Parathyroid adenoma (tissue), 2 donors: ENCODE measurements around the gene AVL9.
"Not testable (repeated sequence)": the region's sequence is repeated elsewhere in the genome, so short reads cannot be mapped to it uniquely, and the experiment has no call there.

Experiments
- H2AFZ ChIP-seq: fragments of 300-600 bp; sonication (generic); one replicate; pipeline ENCODE4 v1.7.0; 2017; ENCODE audit warnings: antibody characterized with exemption, mild to moderate bottlenecking
- H3K27ac ChIP-seq: fragments of 300-600 bp; sonication (generic); one replicate; pipeline ENCODE4 v1.7.0; 2017
- H3K27me3 ChIP-seq: fragments of 300-600 bp; sonication (generic); one replicate; pipeline ENCODE4 v1.7.0; 2017; ENCODE audit warnings: low read length; ENCODE audit not compliant: control insufficient read depth, insufficient read depth
- H3K36me3 ChIP-seq: fragments of 300-600 bp; sonication (generic); one replicate; pipeline ENCODE4 v1.7.0; 2017; ENCODE audit warnings: low read length; ENCODE audit not compliant: control insufficient read depth, insufficient read depth
- H3K4me1 ChIP-seq: fragments of 300-600 bp; sonication (generic); one replicate; pipeline ENCODE4 v1.7.0; 2017; ENCODE audit warnings: control low read depth
- H3K4me2 ChIP-seq: fragments of 300-600 bp; sonication (generic); one replicate; pipeline ENCODE4 v1.7.0; 2017; ENCODE audit warnings: low read length
- H3K4me3 ChIP-seq: fragments of 300-600 bp; sonication (generic); one replicate; pipeline ENCODE4 v1.7.0; 2017; ENCODE audit warnings: low read depth, low read length
- H3K79me2 ChIP-seq: fragments of 300-600 bp; sonication (generic); one replicate; pipeline ENCODE4 v1.7.0; 2017; ENCODE audit warnings: control low read depth
- H3K9ac ChIP-seq: fragments of 300-600 bp; sonication (generic); one replicate; pipeline ENCODE4 v1.7.0; 2017; ENCODE audit warnings: mild to moderate bottlenecking
- H3K9me3 ChIP-seq: fragments of 300-600 bp; sonication (generic); one replicate; pipeline ENCODE4 v1.7.0; 2017; ENCODE audit warnings: low read length; ENCODE audit not compliant: control insufficient read depth
- TF ChIP-seq, protein P1 (sequence below): fragments of 300-600 bp; sonication (generic); IDR thresholded peaks from one replicate; pipeline ENCODE4 v1.7.0; 2017; ENCODE audit warnings: antibody characterized with exemption, mild to moderate bottlenecking
- donor health status: primary hyperparathyroidism.

The AVL9 gene

DNA sequence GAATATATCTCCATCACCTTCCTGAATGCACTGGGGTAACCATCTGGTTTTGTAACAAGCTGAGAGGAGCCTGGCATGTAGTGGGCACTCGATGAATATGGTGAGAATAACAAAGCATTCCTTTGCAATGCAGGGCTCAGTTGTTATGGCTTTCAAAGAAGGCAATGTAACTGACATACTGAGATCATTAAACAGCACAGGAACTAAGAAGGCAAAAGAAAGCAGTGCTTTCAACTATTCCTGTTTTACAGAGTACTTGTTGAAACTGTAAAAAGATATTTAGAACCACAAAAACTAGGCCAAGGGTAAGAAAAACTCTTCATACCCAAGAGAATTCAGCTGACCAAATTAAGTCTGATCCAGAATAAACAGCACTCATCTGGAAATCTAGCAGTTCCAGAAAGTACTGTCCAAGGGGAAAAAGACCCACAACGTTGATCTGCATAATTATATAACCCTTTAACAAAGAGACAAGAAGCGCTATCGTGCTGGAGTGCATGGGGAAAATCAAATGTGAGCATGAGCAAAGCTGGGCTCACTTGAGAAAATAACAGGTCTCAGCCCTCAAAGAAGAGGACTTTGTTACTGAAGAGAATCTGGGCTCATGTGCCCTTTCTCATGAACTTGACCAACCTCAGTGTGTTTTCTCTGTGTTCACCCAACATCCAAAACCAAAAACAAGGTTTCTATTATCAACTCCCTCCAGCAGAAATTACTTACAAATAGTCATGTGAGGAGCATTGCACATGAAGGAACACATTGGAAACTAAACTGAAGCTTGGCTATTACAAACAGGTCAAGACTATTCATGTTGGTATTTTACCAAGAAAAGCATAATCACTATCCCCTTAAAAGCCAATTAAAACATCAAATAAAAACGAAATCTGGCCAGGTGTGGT, 116.2 kb downstream of the AVL9 start:
- no peak overlapping the region for H3K4me2 ChIP-seq
- H3K9ac ChIP-seq, result no peak overlapping the region
- H3K36me3 ChIP-seq, result no peaks in the 10 kb centered on the region
- H3K4me1 ChIP-seq, result no peaks in the 10 kb centered on the region
- H3K79me2 ChIP-seq, result no peaks in the 10 kb centered on the region
- H3K4me3 ChIP-seq, result no peak overlapping the region
- H3K27me3 ChIP-seq, result no peaks in the 10 kb centered on the region
- no peaks in the 10 kb centered on the region for H3K9me3 ChIP-seq
- no peak overlapping the region for H2AFZ ChIP-seq
- TF ChIP-seq, protein P1, sequence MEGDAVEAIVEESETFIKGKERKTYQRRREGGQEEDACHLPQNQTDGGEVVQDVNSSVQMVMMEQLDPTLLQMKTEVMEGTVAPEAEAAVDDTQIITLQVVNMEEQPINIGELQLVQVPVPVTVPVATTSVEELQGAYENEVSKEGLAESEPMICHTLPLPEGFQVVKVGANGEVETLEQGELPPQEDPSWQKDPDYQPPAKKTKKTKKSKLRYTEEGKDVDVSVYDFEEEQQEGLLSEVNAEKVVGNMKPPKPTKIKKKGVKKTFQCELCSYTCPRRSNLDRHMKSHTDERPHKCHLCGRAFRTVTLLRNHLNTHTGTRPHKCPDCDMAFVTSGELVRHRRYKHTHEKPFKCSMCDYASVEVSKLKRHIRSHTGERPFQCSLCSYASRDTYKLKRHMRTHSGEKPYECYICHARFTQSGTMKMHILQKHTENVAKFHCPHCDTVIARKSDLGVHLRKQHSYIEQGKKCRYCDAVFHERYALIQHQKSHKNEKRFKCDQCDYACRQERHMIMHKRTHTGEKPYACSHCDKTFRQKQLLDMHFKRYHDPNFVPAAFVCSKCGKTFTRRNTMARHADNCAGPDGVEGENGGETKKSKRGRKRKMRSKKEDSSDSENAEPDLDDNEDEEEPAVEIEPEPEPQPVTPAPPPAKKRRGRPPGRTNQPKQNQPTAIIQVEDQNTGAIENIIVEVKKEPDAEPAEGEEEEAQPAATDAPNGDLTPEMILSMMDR, result no peak
- H3K27ac ChIP-seq, result no peak overlapping the region

DNA sequence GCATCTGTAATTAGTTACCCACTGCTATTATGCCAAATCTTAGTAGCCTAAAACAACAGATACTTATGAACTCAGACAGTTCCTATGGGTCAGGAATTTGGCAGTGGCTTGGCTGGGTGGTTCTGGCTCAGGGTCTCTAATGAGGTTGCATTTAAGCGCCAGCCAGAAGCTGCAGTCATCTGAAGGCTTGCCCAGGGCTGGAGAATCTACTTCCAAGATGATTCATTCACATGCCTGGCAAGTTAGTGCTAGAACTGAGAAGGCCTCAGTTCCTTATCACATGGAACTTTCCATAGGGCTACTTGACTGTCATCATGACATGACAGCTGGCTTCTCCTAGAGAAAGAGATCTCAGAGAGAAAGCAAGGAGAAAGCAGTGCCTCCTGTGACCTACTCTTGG, 121.3 kb downstream of the AVL9 start:
- Histone ChIP-seq H3K36me3 (no peaks in the 10 kb centered on the region), H3K79me2 (no peaks in the 10 kb centered on the region), H3K27me3 (no peaks in the 10 kb centered on the region), H3K4me3 (no peak overlapping the region), H3K9me3 (no peaks in the 10 kb centered on the region), H2AFZ (no peak overlapping the region), H3K27ac (no peak overlapping the region), H3K9ac (no peak overlapping the region), H3K4me1 (no peaks in the 10 kb centered on the region), H3K4me2 (no peak overlapping the region)
- TF ChIP-seq, protein P1, result no peak

DNA sequence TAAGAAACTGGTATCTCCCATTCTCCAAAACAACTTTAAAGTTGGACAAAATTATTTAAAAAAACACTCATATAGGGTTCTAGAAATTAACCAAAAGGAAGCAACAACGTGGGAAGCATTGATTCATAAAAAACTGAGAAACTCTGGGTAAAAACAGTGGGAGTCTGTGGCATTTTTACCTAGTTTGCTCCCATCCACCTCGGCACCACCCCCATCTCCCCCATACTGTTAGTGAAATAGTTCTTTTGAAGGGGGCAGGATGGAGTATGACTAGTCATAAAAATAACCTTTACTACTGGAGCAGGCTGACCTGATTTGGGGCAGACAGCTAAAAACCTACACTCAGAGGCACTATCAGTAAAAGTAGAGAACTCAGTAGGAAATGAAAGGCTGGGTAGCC, 123.2 kb downstream of the AVL9 start:
- Histone ChIP-seq H3K27me3 (no peaks in the 10 kb centered on the region), H2AFZ (no peak overlapping the region), H3K4me1 (no peaks in the 10 kb centered on the region), H3K27ac (no peak overlapping the region), H3K79me2 (no peaks in the 10 kb centered on the region), H3K9me3 (no peaks in the 10 kb centered on the region), H3K9ac (no peak overlapping the region), H3K4me2 (no peak overlapping the region), H3K36me3 (no peaks in the 10 kb centered on the region), H3K4me3 (no peak overlapping the region)
- TF ChIP-seq, protein P1, result no peak

DNA sequence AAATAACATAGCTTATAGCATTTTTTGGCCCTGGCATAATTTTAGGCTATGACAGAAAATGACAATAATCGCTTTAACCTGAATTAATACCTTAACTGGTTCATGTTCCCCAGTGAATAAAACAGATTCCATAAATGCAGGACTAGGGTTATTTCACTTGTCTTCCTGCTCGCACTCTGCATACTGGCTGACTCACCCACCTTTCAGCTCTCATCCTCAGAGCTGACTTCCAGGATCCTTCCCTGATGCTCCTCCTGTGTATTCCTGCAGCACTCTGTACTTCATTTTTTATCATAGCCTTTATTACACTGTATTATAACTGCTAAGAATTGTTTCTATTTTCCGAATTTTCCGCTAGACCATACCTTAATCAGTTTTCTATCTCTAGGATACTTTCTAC, 123.7 kb downstream of the AVL9 start:
- Histone ChIP-seq H3K27ac (no peak overlapping the region), H2AFZ (no peak overlapping the region), H3K9me3 (no peaks in the 10 kb centered on the region), H3K4me3 (no peak overlapping the region), H3K27me3 (no peaks in the 10 kb centered on the region), H3K79me2 (no peaks in the 10 kb centered on the region), H3K4me1 (no peaks in the 10 kb centered on the region), H3K4me2 (no peak overlapping the region), H3K9ac (no peak overlapping the region), H3K36me3 (no peaks in the 10 kb centered on the region)
- TF ChIP-seq, protein P1, result no peak

DNA sequence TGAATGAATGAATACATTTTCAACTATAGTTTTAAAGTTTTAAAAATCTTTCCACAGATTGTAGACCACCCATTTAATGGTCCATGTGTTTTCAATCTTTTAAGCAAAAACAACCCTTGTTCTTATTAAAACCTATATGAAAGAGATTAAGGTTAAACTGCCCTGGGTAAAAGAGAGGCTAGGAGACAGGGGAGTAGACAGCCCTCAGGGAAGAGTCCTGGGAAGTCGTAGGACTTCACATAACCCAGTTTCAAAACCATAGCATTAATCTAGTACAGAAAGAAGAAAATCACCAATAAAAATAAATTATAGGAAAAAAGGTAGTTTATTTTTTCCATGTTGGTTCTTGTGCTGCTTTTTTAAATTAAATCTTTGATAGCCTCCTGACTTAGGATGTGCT, 124.1 kb downstream of the AVL9 start:
- H2AFZ ChIP-seq, H3K79me2 ChIP-seq, H3K36me3 ChIP-seq, H3K27me3 ChIP-seq, H3K4me1 ChIP-seq, H3K9ac ChIP-seq, H3K4me2 ChIP-seq, H3K4me3 ChIP-seq, H3K27ac ChIP-seq, H3K9me3 ChIP-seq: not testable (repeated sequence)
